Central memory CD4-positive, alpha-beta T cell (primary cell): ENCODE results near the gene MXD4.
"Not testable (repeated sequence)": the region's sequence is repeated elsewhere in the genome, so short reads cannot be mapped to it uniquely, and the experiment has no call there.

Experiments
- DNase-seq: peaks from one replicate; pipeline ENCODE4 v3.0.0; 2022

Gene MXD4

DNA sequence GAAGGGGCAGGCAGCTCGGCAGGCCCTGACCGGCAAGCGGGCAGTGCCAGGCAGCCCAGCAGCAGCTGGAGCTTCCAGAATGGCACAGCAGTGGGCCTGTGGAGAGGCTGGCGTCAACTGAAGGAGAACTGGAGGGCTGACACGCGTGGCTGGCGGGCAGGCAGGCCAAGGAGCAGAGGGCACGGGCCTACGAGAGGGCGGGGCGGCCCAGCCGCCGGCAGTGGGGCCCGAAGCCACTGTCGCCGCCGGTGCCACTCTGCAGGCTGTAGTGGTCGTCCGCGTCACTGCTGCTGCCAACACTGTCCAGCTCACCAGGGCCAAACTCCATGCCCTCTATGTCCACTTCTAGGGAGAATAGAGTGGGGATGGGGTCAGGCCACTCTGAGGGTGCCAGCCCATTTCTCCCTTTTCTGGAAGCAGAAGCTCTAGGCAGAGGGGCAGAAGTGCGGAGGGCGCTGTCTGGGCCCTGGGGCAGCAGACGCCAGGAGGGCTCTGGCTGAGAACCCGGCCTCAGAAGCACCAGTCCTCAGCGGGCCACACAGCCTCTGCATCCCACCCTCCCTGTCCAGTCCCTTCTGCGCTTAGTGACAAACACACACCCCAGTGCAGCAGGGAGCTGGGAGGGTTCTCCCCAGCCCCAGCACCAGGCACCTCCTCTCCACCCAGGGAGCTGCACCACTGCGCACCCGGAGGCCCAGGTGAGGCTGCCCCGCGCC lies 11.4 kb downstream of the MXD4 start:
- DNase-seq, result no peak

DNA sequence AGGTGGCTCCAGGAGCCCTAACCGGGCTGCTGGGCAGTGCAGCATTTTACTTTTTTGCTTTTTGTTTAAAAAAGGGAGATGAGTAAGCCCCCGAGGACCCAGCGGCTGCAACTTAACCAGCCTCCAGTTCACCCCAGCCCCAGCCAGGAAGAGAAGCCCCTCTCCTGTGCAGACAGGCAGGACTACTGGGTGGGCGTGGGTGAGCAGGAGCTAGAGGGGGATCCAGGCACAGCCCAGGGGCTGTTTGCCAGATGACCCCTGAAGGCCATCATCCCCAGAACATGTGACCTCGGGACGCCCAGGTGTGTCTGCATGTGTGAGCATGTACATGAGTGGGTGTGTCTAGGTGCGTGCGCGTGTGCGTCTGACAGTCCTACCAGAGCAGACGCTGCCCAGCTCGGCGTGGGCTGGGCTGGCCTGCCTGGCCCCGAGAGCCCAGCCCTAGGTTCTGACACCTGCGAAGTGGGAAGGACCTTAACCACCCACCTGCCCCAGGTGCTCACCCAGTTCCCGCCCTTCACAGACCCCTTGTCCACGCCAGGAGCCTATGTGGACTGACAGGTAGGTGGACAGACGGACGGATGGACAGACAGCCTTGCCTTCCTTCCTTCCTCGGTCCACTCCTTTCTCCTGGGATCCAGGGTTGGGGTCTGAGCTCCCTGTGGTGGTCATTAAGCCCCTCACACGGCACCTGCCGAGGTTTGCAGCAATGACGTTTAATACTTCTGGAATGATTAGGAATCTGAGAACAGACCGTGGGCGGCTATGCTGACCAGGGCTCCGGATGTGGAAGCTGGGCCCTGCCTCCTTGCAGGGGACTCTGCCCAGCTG lies 12.2 kb downstream of the MXD4 start:
- no peak for DNase-seq

DNA sequence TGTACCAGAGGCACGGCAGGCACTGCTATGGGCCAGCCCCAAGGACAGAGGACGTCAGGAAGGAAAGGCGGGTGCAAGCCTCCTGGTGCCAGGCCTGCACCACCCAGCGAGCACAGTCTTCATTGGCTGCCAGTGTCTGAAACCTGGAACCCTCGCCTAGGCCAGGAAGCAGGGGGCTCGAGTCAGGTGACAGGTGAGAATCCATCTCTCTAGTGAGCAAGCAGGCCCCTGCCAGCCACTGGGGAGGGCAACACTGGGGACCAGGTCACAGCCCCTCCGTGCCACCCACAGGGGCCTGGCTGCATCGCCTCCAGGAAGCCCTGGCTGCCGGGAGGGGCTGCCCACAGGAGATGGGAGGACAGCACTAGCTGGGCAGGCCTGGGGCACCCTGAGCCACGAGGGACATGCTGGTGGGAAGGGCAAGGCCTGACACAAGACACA lies 13.1 kb downstream of the MXD4 start:
- no peak for DNase-seq

- DNase-seq, result no peak
These were observed 13.7 kb downstream of the MXD4 start for GRCh38 chr4:2248044-2248780.

- no peak for DNase-seq
These were observed 14.5 kb downstream of the MXD4 start for GRCh38 chr4:2247128-2248043.

DNA sequence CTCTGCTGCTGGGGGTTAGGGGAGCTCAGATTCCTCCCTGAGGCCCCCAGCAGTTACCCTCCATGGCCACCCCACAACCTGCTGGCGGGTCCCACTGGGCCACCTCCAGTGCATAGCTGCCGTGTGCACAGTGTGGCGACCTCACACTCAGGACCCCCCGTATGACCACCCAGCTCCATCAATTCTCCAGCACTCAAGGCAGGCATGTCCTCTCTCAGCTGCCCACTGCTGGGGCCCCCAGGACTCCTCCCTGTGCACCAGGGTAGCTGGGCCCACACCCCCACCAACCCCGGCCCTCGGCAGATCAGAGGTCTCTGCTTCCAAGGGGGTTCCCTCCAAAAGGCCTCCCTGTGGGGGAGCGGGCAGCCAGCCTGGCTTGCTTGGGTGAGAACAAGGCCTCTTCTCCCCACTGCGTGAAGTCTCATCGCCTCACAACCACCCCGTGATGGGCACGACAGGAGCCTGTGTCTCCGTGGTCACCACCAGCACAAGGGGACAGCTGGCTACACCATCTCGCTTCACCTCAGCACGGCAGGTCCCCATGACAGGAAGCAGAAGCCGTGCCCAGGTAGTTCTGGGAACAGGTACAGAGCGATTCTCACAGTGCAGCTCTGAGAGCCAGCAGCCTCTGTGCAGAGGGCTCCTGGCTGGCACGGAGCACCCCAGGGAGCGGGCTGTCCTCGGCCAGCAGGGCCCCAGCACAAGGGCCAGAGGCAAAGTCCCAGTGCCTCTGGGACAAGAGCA lies 15.4 kb downstream of the MXD4 start:
- no peak for DNase-seq

DNA sequence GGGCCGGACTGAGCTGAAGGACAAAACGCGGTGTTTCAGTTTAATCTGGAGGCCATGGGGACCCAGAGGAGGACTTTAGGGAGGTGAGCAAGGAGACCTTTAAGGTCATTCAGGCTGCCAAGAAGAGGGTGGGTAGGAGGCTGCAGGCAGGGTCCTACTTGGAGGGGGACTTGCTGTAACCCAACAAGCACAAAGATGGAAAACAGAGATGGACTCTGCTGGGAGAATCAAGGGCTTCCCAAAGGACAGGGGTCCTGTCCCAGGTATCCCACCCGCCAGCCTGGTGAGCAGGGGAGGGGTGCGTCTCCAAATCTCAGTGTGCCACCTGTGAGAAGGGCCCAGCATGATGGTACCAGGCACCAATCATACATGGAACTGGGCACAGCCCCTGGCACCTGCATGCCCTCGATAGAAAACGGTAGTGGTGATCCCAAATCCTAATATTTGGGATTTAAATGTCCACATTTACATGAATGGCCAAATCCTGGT lies 16.1 kb downstream of the MXD4 start:
- no peak for DNase-seq

GRCh38 chr4:2245057-2245786 lies 16.7 kb downstream of the MXD4 start:
- DNase-seq, result no peak

- DNase-seq, result no peak
These were observed 18.1 kb downstream of the MXD4 start for GRCh38 chr4:2243681-2244380.

DNA sequence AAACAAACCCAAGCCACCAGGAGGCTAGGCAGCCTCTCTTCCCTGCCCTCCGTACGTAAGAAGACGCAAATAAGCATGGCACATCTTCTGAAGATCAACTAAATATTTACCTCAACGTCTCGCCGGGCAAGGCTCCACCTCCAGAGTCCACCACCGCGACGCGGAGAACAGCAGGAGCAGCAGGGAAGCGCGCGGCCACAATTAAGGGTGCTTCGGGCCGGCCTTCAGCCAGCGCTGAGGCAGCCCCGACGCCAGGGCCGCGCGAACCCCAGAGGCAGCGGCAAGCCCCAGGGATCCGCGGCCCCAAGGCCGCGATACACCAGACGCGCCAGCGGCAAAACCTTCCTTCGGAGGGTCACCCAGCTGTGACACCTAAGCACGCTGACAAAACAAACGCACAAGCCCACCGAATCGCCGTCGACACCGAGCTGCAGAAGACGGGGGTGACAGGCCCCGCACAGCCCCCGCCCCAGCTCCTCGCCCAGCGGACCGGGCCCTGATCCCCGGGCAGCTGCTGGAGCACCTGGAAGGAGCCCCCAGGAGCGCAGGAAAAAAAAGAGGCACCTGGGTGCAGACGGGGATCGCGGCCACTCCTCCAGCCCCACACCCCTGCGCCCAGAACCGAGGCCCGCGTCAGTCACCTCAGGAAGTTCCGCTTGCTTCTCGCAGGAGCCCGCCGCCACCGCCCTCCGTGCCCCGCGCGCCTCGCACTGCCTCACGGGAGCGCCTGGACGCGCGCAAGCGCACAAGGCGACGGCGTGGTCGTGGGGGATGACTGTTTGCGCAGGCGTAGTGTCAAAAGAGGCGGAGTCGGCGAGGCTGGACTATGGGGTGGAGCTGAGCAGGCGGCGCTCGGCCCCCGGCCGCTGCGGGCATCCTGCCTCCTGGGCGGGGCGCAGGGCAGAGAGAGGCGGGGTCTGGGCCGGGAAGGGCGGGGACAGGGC lies 20.2 kb downstream of the MXD4 start, which contains the start of the genes HAUS3 and POLN:
Gene HAUS3, minus strand, starts transcription at position 712 of the 944 bp plus-strand sequence. CDS start 1,175 bp downstream, outside the sequence.
Gene POLN, minus strand, starts transcription at position 712 of the 944 bp plus-strand sequence. CDS start 12,890 bp downstream, outside the sequence.
- DNase-seq, result peak; percentile 100

GRCh38 chr4:2241003-2241402 lies 20.9 kb downstream of the MXD4 start:
- DNase-seq, result peak; percentile 72

DNA sequence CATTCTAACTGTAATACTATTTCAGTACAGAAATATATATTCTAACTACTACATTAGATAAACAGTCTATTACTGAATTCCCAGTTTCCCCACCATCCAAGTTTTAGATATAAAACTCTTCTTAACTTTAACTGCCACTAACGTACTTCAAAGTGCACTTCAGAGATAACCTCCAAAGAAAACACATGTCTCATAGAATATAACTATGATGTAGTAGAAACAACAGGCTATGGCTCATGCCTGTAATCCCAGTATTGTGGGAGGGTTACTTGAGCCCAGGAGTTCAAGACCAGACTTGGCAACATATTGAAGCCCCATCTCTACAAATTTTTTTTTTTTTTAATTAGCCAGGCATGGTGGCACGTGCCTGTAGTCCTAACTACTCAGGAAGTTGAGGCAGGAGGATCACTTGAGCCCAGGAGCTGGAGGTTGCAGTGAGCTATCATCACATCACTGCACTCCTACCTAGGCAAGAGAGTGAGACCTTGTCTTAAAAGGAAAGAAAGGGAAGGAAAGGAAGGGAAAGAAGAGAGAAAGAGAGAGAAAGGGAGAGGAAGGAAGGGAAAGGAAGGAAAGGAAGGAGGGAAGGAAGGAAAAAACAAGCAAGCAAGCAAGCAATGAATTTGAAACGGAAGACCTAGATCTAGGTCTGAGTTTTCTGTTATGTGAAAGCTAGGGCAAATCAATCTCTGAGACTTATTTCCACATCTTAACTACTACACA lies 24.8 kb downstream of the MXD4 start:
- DNase-seq, result no peak

DNA sequence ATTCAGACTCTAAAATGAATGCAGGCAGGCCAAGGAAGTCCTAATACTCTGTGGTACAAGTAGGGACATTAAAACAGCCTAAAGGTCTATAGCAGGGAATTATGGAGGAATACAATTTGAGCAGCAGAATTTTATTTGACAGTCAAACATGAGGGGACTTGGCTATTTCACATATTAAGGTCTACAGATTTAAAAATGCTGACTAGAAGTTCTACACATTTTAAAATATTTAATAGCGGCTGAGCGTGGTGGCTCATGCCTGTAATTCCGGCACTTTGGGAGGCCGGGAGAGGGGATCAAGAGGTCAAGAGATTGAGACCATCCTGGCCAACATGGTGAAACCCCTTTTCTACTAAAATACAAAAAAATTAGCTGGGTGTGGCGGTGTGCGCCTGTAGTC lies 30.8 kb downstream of the MXD4 start:
- DNase-seq, result no peak

DNA sequence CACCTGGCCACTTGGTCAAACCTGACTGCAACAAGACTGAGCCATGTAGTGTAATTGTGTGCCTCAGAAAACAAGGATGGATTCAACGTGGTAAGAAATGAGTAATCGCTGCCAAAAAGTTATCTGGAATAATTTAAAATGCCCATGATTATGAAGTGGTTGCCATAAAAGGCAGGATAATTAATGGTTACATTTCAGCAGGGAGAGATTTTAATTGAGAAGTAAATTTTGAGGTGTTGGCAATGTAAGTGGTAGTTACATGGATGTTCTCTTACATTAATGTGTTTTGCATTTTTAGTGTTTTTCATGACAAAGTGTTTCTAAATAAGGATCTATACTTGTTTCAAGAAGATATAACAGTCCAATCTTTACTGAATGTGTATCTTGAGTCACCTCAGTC lies 35.6 kb downstream of the MXD4 start:
- no peak for DNase-seq

- no peak for DNase-seq
These were observed 39.1 kb downstream of the MXD4 start for GRCh38 chr4:2222838-2223237.

- not testable (repeated sequence) for DNase-seq
These were observed 40.5 kb downstream of the MXD4 start for GRCh38 chr4:2221378-2221777.

- DNase-seq, result peak; percentile 70
These were observed 41.8 kb downstream of the MXD4 start for GRCh38 chr4:2220016-2220630.
